WTC11 (cell line): ENCODE data around the gene NTNG2.

Source experiments
- JUN ChIP-seq: sonication (generic); formaldehyde crosslinking; IDR thresholded peaks from 2 replicates; pipeline ENCODE4 v1.8.0; 2023; ENCODE audit warnings: mild to moderate bottlenecking, missing genetic modification reagents
- NFE2L1 ChIP-seq: sonication (generic); formaldehyde crosslinking; IDR thresholded peaks from 2 replicates; pipeline ENCODE4 v1.8.1; 2023; ENCODE audit warnings: missing genetic modification reagents
- ZNF396 ChIP-seq: fragments of 250-450 bp; sonication (Bioruptor Pico); IDR thresholded peaks from 2 replicates; pipeline ENCODE4 v1.8.0; 2021; ENCODE audit warnings: mild to moderate bottlenecking, moderate library complexity, borderline replicate concordance
- TF ChIP-seq, protein P1 (sequence below): fragments of 200-600 bp; IDR thresholded peaks from 2 replicates; pipeline ENCODE4 v1.8.0; 2022; ENCODE audit warnings: antibody characterized with exemption
- TF ChIP-seq, protein P2 (sequence below): sonication (generic); formaldehyde crosslinking; IDR thresholded peaks from 2 replicates; pipeline ENCODE4 v1.8.1; 2023; ENCODE audit warnings: mild to moderate bottlenecking, missing genetic modification reagents, moderate library complexity

DNA sequence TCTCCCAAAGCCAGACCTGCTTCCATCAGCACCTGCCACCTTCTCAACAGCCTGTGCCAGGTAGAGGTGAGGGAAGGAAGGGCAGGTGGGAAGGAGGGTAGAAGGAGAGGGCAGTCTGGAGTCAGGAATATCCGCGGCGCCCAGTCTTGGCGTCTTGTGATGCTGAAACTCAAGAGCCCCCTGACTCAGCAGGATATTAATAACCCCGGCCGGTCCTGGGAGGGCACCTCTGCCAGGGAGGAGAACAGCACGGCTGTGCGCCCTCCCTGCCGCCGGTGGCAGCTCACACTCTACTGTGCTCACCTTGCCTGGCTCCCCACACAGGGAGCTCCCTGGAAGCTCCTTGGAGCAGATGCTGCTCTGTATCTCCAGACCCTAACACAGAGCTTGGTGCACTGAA lies 11.6 kb upstream of the NTNG2 start:
- TF ChIP-seq ZNF396 (CRISPR knock-in tag) (no peak), JUN (no peak), NFE2L1 (CRISPR knock-in tag) (no peak)
- TF ChIP-seq, protein P1, sequence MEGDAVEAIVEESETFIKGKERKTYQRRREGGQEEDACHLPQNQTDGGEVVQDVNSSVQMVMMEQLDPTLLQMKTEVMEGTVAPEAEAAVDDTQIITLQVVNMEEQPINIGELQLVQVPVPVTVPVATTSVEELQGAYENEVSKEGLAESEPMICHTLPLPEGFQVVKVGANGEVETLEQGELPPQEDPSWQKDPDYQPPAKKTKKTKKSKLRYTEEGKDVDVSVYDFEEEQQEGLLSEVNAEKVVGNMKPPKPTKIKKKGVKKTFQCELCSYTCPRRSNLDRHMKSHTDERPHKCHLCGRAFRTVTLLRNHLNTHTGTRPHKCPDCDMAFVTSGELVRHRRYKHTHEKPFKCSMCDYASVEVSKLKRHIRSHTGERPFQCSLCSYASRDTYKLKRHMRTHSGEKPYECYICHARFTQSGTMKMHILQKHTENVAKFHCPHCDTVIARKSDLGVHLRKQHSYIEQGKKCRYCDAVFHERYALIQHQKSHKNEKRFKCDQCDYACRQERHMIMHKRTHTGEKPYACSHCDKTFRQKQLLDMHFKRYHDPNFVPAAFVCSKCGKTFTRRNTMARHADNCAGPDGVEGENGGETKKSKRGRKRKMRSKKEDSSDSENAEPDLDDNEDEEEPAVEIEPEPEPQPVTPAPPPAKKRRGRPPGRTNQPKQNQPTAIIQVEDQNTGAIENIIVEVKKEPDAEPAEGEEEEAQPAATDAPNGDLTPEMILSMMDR, result no peak
- TF ChIP-seq, protein P2, sequence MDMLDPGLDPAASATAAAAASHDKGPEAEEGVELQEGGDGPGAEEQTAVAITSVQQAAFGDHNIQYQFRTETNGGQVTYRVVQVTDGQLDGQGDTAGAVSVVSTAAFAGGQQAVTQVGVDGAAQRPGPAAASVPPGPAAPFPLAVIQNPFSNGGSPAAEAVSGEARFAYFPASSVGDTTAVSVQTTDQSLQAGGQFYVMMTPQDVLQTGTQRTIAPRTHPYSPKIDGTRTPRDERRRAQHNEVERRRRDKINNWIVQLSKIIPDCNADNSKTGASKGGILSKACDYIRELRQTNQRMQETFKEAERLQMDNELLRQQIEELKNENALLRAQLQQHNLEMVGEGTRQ (CRISPR knock-in tag), result no peak
